ENCODE measurements around the gene DUOXA2. TPM values are rescaled to one million over a fixed set of nuclear protein-coding genes. Genes with fewer than 3 reads are reported as not detected.

The DUOXA2 gene
- total and polyA plus RNA-seq, 2 experiments from 2014 or later, result not detected

DNA sequence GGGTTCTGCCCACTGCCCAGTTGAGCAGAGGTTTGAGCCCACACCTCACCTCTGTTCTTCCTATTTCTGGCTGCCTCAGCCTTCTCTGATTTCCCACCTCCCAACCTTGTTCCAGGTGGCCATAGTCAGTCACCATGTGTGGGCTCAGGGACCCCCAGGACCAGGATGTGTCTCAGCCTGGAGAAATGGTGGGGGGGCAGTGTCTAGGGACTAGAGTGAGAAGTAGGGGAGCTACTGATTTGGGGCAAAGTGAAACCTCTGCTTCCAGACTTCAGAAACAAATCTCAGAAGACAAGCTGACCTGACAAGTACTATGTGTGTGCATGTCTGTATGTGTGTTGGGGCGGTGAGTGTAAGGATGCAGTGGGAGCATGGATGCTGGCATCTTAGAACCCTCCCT lies 50.8 kb downstream of the DUOXA2 start (continued):
- TF ChIP-seq, protein P1, sequence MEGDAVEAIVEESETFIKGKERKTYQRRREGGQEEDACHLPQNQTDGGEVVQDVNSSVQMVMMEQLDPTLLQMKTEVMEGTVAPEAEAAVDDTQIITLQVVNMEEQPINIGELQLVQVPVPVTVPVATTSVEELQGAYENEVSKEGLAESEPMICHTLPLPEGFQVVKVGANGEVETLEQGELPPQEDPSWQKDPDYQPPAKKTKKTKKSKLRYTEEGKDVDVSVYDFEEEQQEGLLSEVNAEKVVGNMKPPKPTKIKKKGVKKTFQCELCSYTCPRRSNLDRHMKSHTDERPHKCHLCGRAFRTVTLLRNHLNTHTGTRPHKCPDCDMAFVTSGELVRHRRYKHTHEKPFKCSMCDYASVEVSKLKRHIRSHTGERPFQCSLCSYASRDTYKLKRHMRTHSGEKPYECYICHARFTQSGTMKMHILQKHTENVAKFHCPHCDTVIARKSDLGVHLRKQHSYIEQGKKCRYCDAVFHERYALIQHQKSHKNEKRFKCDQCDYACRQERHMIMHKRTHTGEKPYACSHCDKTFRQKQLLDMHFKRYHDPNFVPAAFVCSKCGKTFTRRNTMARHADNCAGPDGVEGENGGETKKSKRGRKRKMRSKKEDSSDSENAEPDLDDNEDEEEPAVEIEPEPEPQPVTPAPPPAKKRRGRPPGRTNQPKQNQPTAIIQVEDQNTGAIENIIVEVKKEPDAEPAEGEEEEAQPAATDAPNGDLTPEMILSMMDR (conservative IDR thresholded peaks at IDR 0.05; ENCODE audit: low read depth in 2 of 2), result no peak
- no peak for TF ChIP-seq POLR2AphosphoS5 (IDR thresholded peaks at IDR 0.05; ENCODE audit: low read depth)
- TF ChIP-seq ZNF114 (CRISPR knock-in tag; IDR thresholded peaks at IDR 0.05), result no peak
- TF ChIP-seq EZH2phosphoT487 (IDR thresholded peaks at IDR 0.05; ENCODE audit: unreplicated experiment), result no peak
- TF ChIP-seq, protein P2, sequence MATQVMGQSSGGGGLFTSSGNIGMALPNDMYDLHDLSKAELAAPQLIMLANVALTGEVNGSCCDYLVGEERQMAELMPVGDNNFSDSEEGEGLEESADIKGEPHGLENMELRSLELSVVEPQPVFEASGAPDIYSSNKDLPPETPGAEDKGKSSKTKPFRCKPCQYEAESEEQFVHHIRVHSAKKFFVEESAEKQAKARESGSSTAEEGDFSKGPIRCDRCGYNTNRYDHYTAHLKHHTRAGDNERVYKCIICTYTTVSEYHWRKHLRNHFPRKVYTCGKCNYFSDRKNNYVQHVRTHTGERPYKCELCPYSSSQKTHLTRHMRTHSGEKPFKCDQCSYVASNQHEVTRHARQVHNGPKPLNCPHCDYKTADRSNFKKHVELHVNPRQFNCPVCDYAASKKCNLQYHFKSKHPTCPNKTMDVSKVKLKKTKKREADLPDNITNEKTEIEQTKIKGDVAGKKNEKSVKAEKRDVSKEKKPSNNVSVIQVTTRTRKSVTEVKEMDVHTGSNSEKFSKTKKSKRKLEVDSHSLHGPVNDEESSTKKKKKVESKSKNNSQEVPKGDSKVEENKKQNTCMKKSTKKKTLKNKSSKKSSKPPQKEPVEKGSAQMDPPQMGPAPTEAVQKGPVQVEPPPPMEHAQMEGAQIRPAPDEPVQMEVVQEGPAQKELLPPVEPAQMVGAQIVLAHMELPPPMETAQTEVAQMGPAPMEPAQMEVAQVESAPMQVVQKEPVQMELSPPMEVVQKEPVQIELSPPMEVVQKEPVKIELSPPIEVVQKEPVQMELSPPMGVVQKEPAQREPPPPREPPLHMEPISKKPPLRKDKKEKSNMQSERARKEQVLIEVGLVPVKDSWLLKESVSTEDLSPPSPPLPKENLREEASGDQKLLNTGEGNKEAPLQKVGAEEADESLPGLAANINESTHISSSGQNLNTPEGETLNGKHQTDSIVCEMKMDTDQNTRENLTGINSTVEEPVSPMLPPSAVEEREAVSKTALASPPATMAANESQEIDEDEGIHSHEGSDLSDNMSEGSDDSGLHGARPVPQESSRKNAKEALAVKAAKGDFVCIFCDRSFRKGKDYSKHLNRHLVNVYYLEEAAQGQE (IDR thresholded peaks at IDR 0.05; ENCODE audit: unreplicated experiment), result no peak
- TF ChIP-seq ZNF331 (CRISPR knock-in tag; IDR thresholded peaks at IDR 0.05; ENCODE audit: low read depth), result no peak
- TF ChIP-seq NANOG (IDR thresholded peaks at IDR 0.05; ENCODE audit: borderline replicate concordance), result no peak
- no peak for TF ChIP-seq STAT1 (IDR thresholded peaks at IDR 0.05; ENCODE audit: unreplicated experiment)

DNA sequence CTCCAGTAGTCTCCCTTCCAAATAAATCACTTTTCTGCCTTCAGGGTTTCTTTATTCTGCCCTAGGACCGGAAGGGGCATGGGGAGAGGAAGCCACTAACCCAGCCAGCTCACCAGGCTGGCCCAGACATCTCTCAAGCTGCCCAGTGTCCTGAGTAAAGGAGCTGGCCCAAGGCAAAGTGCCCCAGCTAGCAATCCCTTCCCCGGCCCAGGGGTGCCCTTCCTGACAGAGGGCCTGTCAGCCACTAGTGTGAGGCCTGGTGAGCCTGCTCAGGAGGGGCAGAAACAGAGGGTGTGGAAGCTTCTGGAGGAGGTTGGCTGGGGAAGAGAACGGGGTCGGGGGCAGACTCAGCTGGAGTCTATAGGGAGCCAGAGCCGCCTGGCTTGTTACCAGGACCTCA lies 51.4 kb downstream of the DUOXA2 start:
- Histone ChIP-seq H3K27me3 (ENCODE audit: insufficient read depth) (no peaks in the 10 kb centered on the region), H3K4me3 (no peak overlapping the region), H3K27ac (ENCODE audit: low read depth) (no peak overlapping the region), H3K4me1 (ENCODE audit: insufficient read depth) (peaks cover 29% of the 10 kb centered on the region), H3K9me2 (ENCODE audit: insufficient read depth) (no peaks in the 10 kb centered on the region), H3K36me3 (ENCODE audit: insufficient read depth) (no peaks in the 10 kb centered on the region), H3F3A (replicated peaks; ENCODE audit: low read depth) (no peaks in the 10 kb centered on the region; the same call in 1 of the 2 replicates), H3K79me2 (replicated peaks; ENCODE audit: insufficient read depth) (no peaks in the 10 kb centered on the region), H2AFZ (no peak overlapping the region), H4K20me1 (replicated peaks; ENCODE audit: insufficient read depth) (no peaks in the 10 kb centered on the region), H3K4me2 (0 out of 2 replicates have a peak overlapping the region, but pooled peaks have one; percentile 85)
- H3K27me3 Mint-ChIP-seq (ENCODE audit: insufficient read depth, low read depth, poor library complexity), result peaks cover 22% of the 10 kb centered on the region
- H3K9me3 Mint-ChIP-seq, result no peaks in the 10 kb centered on the region; the same call in 2 of the 3 replicates
- H3K27ac Mint-ChIP-seq, result no peak overlapping the region
- H3K4me1 Mint-ChIP-seq, result peaks cover 29% of the 10 kb centered on the region
- ATAC-seq, result no peak
- no peak for DNase-seq (ENCODE audit: low spot score)
- no peaks in the 10 kb centered on the region; the same call in 1 of the 3 replicates for H3K36me3 Mint-ChIP-seq (ENCODE audit: low read depth)
- peak overlapping the region; percentile 71; the same call in 2 of the 3 replicates for H3K4me3 Mint-ChIP-seq
- TF ChIP-seq, protein P3, sequence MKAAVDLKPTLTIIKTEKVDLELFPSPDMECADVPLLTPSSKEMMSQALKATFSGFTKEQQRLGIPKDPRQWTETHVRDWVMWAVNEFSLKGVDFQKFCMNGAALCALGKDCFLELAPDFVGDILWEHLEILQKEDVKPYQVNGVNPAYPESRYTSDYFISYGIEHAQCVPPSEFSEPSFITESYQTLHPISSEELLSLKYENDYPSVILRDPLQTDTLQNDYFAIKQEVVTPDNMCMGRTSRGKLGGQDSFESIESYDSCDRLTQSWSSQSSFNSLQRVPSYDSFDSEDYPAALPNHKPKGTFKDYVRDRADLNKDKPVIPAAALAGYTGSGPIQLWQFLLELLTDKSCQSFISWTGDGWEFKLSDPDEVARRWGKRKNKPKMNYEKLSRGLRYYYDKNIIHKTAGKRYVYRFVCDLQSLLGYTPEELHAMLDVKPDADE (IDR thresholded peaks at IDR 0.05), result no peak
- TF ChIP-seq JUNB (IDR thresholded peaks at IDR 0.05; ENCODE audit: unreplicated experiment) (no peak), CREB1 (CRISPR knock-in tag; IDR thresholded peaks at IDR 0.05; ENCODE audit: low read depth) (no peak), EZH2phosphoT487 (IDR thresholded peaks at IDR 0.05; ENCODE audit: unreplicated experiment) (no peak)
- TF ChIP-seq, protein P4, sequence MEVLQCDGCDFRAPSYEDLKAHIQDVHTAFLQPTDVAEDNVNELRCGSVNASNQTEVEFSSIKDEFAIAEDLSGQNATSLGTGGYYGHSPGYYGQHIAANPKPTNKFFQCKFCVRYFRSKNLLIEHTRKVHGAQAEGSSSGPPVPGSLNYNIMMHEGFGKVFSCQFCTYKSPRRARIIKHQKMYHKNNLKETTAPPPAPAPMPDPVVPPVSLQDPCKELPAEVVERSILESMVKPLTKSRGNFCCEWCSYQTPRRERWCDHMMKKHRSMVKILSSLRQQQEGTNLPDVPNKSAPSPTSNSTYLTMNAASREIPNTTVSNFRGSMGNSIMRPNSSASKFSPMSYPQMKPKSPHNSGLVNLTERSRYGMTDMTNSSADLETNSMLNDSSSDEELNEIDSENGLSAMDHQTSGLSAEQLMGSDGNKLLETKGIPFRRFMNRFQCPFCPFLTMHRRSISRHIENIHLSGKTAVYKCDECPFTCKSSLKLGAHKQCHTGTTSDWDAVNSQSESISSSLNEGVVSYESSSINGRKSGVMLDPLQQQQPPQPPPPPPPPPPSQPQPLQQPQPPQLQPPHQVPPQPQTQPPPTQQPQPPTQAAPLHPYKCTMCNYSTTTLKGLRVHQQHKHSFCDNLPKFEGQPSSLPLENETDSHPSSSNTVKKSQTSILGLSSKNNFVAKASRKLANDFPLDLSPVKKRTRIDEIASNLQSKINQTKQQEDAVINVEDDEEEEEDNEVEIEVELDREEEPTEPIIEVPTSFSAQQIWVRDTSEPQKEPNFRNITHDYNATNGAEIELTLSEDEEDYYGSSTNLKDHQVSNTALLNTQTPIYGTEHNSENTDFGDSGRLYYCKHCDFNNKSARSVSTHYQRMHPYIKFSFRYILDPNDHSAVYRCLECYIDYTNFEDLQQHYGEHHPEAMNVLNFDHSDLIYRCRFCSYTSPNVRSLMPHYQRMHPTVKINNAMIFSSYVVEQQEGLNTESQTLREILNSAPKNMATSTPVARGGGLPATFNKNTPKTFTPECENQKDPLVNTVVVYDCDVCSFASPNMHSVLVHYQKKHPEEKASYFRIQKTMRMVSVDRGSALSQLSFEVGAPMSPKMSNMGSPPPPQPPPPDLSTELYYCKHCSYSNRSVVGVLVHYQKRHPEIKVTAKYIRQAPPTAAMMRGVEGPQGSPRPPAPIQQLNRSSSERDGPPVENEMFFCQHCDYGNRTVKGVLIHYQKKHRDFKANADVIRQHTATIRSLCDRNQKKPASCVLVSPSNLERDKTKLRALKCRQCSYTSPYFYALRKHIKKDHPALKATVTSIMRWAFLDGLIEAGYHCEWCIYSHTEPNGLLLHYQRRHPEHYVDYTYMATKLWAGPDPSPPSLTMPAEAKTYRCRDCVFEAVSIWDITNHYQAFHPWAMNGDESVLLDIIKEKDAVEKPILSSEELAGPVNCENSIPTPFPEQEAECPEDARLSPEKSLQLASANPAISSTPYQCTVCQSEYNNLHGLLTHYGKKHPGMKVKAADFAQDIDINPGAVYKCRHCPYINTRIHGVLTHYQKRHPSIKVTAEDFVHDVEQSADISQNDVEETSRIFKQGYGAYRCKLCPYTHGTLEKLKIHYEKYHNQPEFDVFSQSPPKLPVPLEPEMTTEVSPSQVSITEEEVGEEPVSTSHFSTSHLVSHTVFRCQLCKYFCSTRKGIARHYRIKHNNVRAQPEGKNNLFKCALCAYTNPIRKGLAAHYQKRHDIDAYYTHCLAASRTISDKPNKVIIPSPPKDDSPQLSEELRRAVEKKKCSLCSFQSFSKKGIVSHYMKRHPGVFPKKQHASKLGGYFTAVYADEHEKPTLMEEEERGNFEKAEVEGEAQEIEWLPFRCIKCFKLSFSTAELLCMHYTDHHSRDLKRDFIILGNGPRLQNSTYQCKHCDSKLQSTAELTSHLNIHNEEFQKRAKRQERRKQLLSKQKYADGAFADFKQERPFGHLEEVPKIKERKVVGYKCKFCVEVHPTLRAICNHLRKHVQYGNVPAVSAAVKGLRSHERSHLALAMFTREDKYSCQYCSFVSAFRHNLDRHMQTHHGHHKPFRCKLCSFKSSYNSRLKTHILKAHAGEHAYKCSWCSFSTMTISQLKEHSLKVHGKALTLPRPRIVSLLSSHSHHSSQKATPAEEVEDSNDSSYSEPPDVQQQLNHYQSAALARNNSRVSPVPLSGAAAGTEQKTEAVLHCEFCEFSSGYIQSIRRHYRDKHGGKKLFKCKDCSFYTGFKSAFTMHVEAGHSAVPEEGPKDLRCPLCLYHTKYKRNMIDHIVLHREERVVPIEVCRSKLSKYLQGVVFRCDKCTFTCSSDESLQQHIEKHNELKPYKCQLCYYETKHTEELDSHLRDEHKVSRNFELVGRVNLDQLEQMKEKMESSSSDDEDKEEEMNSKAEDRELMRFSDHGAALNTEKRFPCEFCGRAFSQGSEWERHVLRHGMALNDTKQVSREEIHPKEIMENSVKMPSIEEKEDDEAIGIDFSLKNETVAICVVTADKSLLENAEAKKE (CRISPR knock-in tag; IDR thresholded peaks at IDR 0.05), result no peak
